CD4-positive, alpha-beta T cell (primary cell): Measurements from ENCODE around the gene LRRC45. TPM values are rescaled to one million over a fixed set of nuclear protein-coding genes. Genes with fewer than 3 reads are reported as not detected.

Source experiments
- ATAC-seq: fragments of 200-7000 bp; cut with Tn5 transposase; one replicate; pipeline ENCODE4 v1.10.0; 2022; ENCODE audit warnings: mild to moderate bottlenecking; ENCODE audit not compliant: poor library complexity
- CTCF ChIA-PET: fragments of 350-600 bp; sonication (Branson Sonifier 250); formaldehyde crosslinking; loops from one replicate; lab custom pipeline; 2021; ENCODE audit warnings: antibody characterized with exemption, inconsistent platforms; lab: Charles Lee
- POLR2A ChIA-PET: fragments of 350-600 bp; sonication (Branson Sonifier 250); formaldehyde crosslinking; loops from one replicate; lab custom pipeline; 2021; ENCODE audit warnings: antibody characterized with exemption, inconsistent platforms; lab: Charles Lee
- DNase-seq, 14 experiments: peaks; one replicate each; pipeline ENCODE4 v3.0.0-alpha.2; 2013 to 2020; ENCODE audit warnings: mixed read lengths in 2 of 14
- H3K27ac ChIP-seq, 2 donors: one replicate each; pipeline versions ENCODE4 v1.5.1 to v1.7.0; 2013; ENCODE audit warnings: low read length in 2 of 2, low read depth in 1 of 2, mild to moderate bottlenecking in 1 of 2
- H3K27me3 ChIP-seq, 2 experiments: 1 replicate in 1 of 2; 2 replicates in 1 of 2; pipeline versions ENCODE4 v1.6.1 to v1.7.0; 2013; ENCODE audit warnings: low read length in 2 of 2, control low read depth in 1 of 2, mild to moderate bottlenecking in 1 of 2, moderate library complexity in 1 of 2; ENCODE audit not compliant: insufficient read depth in 2 of 2, control insufficient read depth in 1 of 2
- H3K36me3 ChIP-seq: one replicate; pipeline ENCODE4 v1.6.1; 2013; ENCODE audit warnings: low read length, control low read depth; ENCODE audit not compliant: insufficient read depth
- H3K4me1 ChIP-seq: one replicate; pipeline ENCODE4 v1.6.1; 2013; ENCODE audit warnings: low read length, control low read depth; ENCODE audit not compliant: insufficient read depth
- H3K4me3 ChIP-seq: one replicate; pipeline ENCODE4 v1.5.1; 2013; ENCODE audit warnings: mild to moderate bottlenecking, low read length, moderate library complexity
- H3K9me3 ChIP-seq, 2 experiments: 1 replicate in 1 of 2; 2 replicates in 1 of 2; pipeline versions ENCODE4 v1.6.1 to v1.7.0; 2013; ENCODE audit warnings: low read length in 2 of 2, mild to moderate bottlenecking in 2 of 2, control low read depth in 1 of 2, moderate library complexity in 1 of 2; ENCODE audit not compliant: control insufficient read depth in 1 of 2, insufficient read depth in 1 of 2
- H3K27ac Mint-ChIP-seq: one replicate; pipeline ENCODE4 v1.8.0; 2020; ENCODE audit warnings: mixed read lengths
- H3K27me3 Mint-ChIP-seq: one replicate; pipeline ENCODE4 v1.8.0; 2021; ENCODE audit warnings: mixed read lengths
- H3K36me3 Mint-ChIP-seq: one replicate; pipeline ENCODE4 v1.8.0; 2021; ENCODE audit warnings: low read depth, mixed read lengths
- H3K4me1 Mint-ChIP-seq: one replicate; pipeline ENCODE4 v1.8.0; 2021; ENCODE audit warnings: low read depth, mixed read lengths
- H3K4me3 Mint-ChIP-seq: one replicate; pipeline ENCODE4 v1.8.0; 2020; ENCODE audit warnings: mild to moderate bottlenecking, mixed read lengths
- H3K9me3 Mint-ChIP-seq: one replicate; pipeline ENCODE4 v1.8.0; 2020; ENCODE audit warnings: mixed read lengths
- CTCF ChIP-seq: fragments of 200-600 bp; IDR thresholded peaks from one replicate; pipeline ENCODE4 v1.8.0; 2022; ENCODE audit warnings: antibody characterized with exemption, mild to moderate bottlenecking
- intact Hi-C, 2 experiments: fragments of 100-400 bp; cut with DNase I in 1 of 2; cut with micrococcal nuclease in 1 of 2; formaldehyde crosslinking; loops; one replicate each; pipeline versions ENCODE4 v1.15.1 to v1.9.0; 2023 to 2025; cut with DNase I, micrococcal nuclease
- total RNA-seq, 174 experiments: library from RNA in 2 of 174; stranded (reverse) in 2 of 174; gene quantifications; one replicate each; pipeline ENCODE4 v1.2.3 and lab custom pipeline; 2021 to 2026

The LRRC45 gene
- total RNA-seq, 2 experiments from 2014 or later = 17.7 to 17.9 TPM

- intact Hi-C loops = no loop called here
- ChIA-PET CTCF (interaction anchor here (0.6 to 1.2 kb wide), 2 partner anchors 21 to 787 kb away, joined by 3 read pairs; no protein-coding TSS in a partner anchor), POLR2A (no interaction called here)
These were observed 24.9 kb upstream of the LRRC45 start for GRCh38 chr17:81998212-81998611.

GRCh38 chr17:81998691-81999438, 24.2 kb upstream of the LRRC45 start:
- POLR2A ChIA-PET = no interaction called here
- H3K27ac Mint-ChIP-seq = no peak overlapping the region
- no peaks in the 10 kb centered on the region for H3K27me3 Mint-ChIP-seq
- Histone ChIP-seq H3K4me3 (no peak overlapping the region), H3K36me3 (no peaks in the 10 kb centered on the region), H3K27me3 (no peaks in the 10 kb centered on the region), H3K9me3 (no peaks in the 10 kb centered on the region), H3K27ac (no peak overlapping the region), H3K4me1 (no peaks in the 10 kb centered on the region)
- H3K4me1 Mint-ChIP-seq = no peaks in the 10 kb centered on the region
- TF ChIP-seq CTCF = no peak
- H3K36me3 Mint-ChIP-seq = peaks cover 10% of the 10 kb centered on the region
- CTCF ChIA-PET = interaction anchor here (0.6 kb wide), 1 partner anchor 788 kb away, joined by 3 read pairs; no protein-coding TSS in a partner anchor
- intact Hi-C loops = no loop called here
- DNase-seq (no peak), ATAC-seq (no peak)
- no peak overlapping the region for H3K4me3 Mint-ChIP-seq
- H3K9me3 Mint-ChIP-seq = no peaks in the 10 kb centered on the region

More at GRCh38 chr17:81998212-81998611, 24.9 kb upstream of the LRRC45 start:
- TF ChIP-seq CTCF = no peak
- H3K27me3 ChIP-seq = no peaks in the 10 kb centered on the region
- no peaks in the 10 kb centered on the region for H3K36me3 ChIP-seq
- H3K9me3 ChIP-seq = no peaks in the 10 kb centered on the region
- no peak overlapping the region for H3K4me3 Mint-ChIP-seq
- no peaks in the 10 kb centered on the region for H3K4me1 Mint-ChIP-seq
- no peaks in the 10 kb centered on the region for H3K4me1 ChIP-seq
- no peak overlapping the region for H3K27ac Mint-ChIP-seq
- no peaks in the 10 kb centered on the region for H3K9me3 Mint-ChIP-seq
- DNase-seq (no peak), ATAC-seq (no peak)
- no peaks in the 10 kb centered on the region for H3K27me3 Mint-ChIP-seq
- H3K27ac ChIP-seq = no peak overlapping the region
- H3K4me3 ChIP-seq = no peak overlapping the region
- H3K36me3 Mint-ChIP-seq = peaks cover 10% of the 10 kb centered on the region

GRCh38 chr17:81999587-81999975, 23.5 kb upstream of the LRRC45 start:
- ATAC-seq (no peak), DNase-seq (no peak)
- Histone ChIP-seq H3K9me3 (no peaks in the 10 kb centered on the region), H3K36me3 (no peaks in the 10 kb centered on the region), H3K27me3 (no peaks in the 10 kb centered on the region), H3K4me3 (no peak overlapping the region), H3K27ac (no peak overlapping the region), H3K4me1 (no peaks in the 10 kb centered on the region)
- ChIA-PET CTCF (no interaction called here), POLR2A (no interaction called here)
- Mint-ChIP-seq H3K27ac (no peak overlapping the region), H3K36me3 (peaks cover 10% of the 10 kb centered on the region), H3K4me3 (no peak overlapping the region), H3K4me1 (no peaks in the 10 kb centered on the region), H3K27me3 (no peaks in the 10 kb centered on the region), H3K9me3 (no peaks in the 10 kb centered on the region)
- intact Hi-C loops = no loop called here
- TF ChIP-seq CTCF = no peak
